Fibroblast of lung (primary cell): Measurements from ENCODE around the gene TOP3A. TPM values are rescaled to one million over a fixed set of nuclear protein-coding genes. Genes with fewer than 3 reads are reported as not detected.
A peak's percentile ranks its signal among the peaks of the same experiment; 100 is the strongest.

ENCODE experiments used
- DNase-seq, 2 donors: peaks; one replicate each; pipeline versions ENCODE4 v3.0.0 to v3.0.0-alpha.2; 2010; ENCODE audit warnings: low read depth in 2 of 2
- H2AFZ ChIP-seq: 2 replicates; pipeline ENCODE4 v1.5.1; 2012; ENCODE audit warnings: low read length, control low read depth, inconsistent platforms
- H3K27ac ChIP-seq: 2 replicates; pipeline ENCODE4 v1.5.1; 2011; ENCODE audit warnings: low read length, control low read depth; ENCODE audit not compliant: insufficient read depth
- H3K27me3 ChIP-seq: 2 replicates; pipeline ENCODE4 v1.5.1; 2011; ENCODE audit warnings: mild to moderate bottlenecking, low read length; ENCODE audit not compliant: control insufficient read depth, insufficient read depth
- H3K36me3 ChIP-seq: 2 replicates; pipeline ENCODE4 v1.5.1; 2011; ENCODE audit warnings: low read length; ENCODE audit not compliant: control insufficient read depth, insufficient read depth
- H3K4me1 ChIP-seq: 2 replicates; pipeline ENCODE4 v1.5.1; 2011; ENCODE audit warnings: low read length; ENCODE audit not compliant: control insufficient read depth, insufficient read depth; ENCODE audit errors: extremely low read depth
- H3K4me2 ChIP-seq: 2 replicates; pipeline ENCODE4 v1.5.1; 2011; ENCODE audit warnings: low read length, control low read depth; ENCODE audit not compliant: insufficient read depth; ENCODE audit errors: extremely low read depth
- H3K4me3 ChIP-seq, 4 experiments: fragments of 200-600 bp in 1 of 4; sonication (generic) in 1 of 4; replicated peaks in 1 of 4; 2 replicates each; pipeline ENCODE4 v1.5.1; 2011 to 2016; ENCODE audit warnings: low read length in 4 of 4, low read depth in 3 of 4, mild to moderate bottlenecking in 3 of 4, control low read depth in 2 of 4, inconsistent platforms in 1 of 4, mixed read lengths in 1 of 4; ENCODE audit not compliant: insufficient read depth in 1 of 4; ENCODE audit errors: control extremely low read depth in 1 of 4
- H3K79me2 ChIP-seq: 2 replicates; pipeline ENCODE4 v1.5.1; 2012; ENCODE audit warnings: mild to moderate bottlenecking, low read length, inconsistent platforms; ENCODE audit not compliant: control insufficient read depth, insufficient read depth
- H3K9ac ChIP-seq: 2 replicates; pipeline ENCODE4 v1.5.1; 2011; ENCODE audit warnings: mild to moderate bottlenecking, low read length, control low read depth; ENCODE audit not compliant: insufficient read depth
- H3K9me3 ChIP-seq: 2 replicates; pipeline ENCODE4 v1.5.1; 2012; ENCODE audit warnings: low read depth, low read length; ENCODE audit not compliant: control insufficient read depth, insufficient read depth
- H4K20me1 ChIP-seq: 2 replicates; pipeline ENCODE4 v1.5.1; 2011; ENCODE audit warnings: low read length; ENCODE audit not compliant: control insufficient read depth, insufficient read depth; ENCODE audit errors: extremely low read depth
- CTCF ChIP-seq, 2 donors: IDR thresholded peaks in 1 of 2; conservative IDR thresholded peaks in 1 of 2; 1 replicate in 1 of 2; 2 replicates in 1 of 2; pipeline ENCODE4 v1.5.1; 2011 to 2012; ENCODE audit warnings: low read length in 2 of 2, control low read depth in 1 of 2, inconsistent platforms in 1 of 2, low read depth in 1 of 2, mild to moderate bottlenecking in 1 of 2
- EZH2 ChIP-seq: IDR thresholded peaks from 2 replicates; pipeline ENCODE4 v1.5.1; 2012; ENCODE audit warnings: low read length, control low read depth, mild to moderate bottlenecking; ENCODE audit errors: missing control alignments
- polyA plus RNA-seq, 2 donors: library from polyadenylated mRNA; depleted of rRNA in 1 of 2; stranded (reverse) in 1 of 2; unstranded in 1 of 2; fragments of >200 nt; gene quantifications; 2 replicates each; pipeline ENCODE4 v1.2.1, GENCODE V29; 2011 to 2012; ENCODE audit warnings: missing spikeins in 1 of 2
- total RNA-seq: library from RNA; depleted of rRNA; stranded (reverse); fragments of >200 nt; gene quantifications from 2 replicates; pipeline ENCODE4 v1.2.1, GENCODE V29; 2014

TOP3A gene
- total and polyA plus RNA-seq, 2 donors (not counting 1 experiment from before 2014, with no cell fraction given): 12.7 to 16.5 TPM

- DNase-seq: peak in 1 of 2 donors; percentile 33
These were observed 67.7 kb downstream of the TOP3A start for GRCh38 chr17:18246880-18247612.

GRCh38 chr17:18246109-18246725, 68.6 kb downstream of the TOP3A start:
- Histone ChIP-seq H3K27me3 (no peaks in the 10 kb centered on the region), H2AFZ (no peak overlapping the region), H3K27ac (no peak overlapping the region), H3K79me2 (no peaks in the 10 kb centered on the region), H3K4me3 (no peak overlapping the region), H3K36me3 (peaks cover 56% of the 10 kb centered on the region), H3K9ac (no peak overlapping the region), H3K9me3 (no peaks in the 10 kb centered on the region), H3K4me2 (no peak overlapping the region), H4K20me1 (no peaks in the 10 kb centered on the region), H3K4me1 (no peaks in the 10 kb centered on the region)
- no peak for TF ChIP-seq EZH2
- no peak for TF ChIP-seq CTCF (conservative IDR thresholded peaks at IDR 0.05 in 1 of 2, IDR thresholded peaks at IDR 0.05 in 1 of 2; ENCODE audit: low read depth in 1 of 2, low read length in 2 of 2)
- no peak for DNase-seq

More at GRCh38 chr17:18246880-18247612, 67.7 kb downstream of the TOP3A start:
- H3K9me3 ChIP-seq: no peaks in the 10 kb centered on the region
- no peak overlapping the region for H3K9ac ChIP-seq
- H3K4me1 ChIP-seq: no peaks in the 10 kb centered on the region
- no peak for TF ChIP-seq CTCF (conservative IDR thresholded peaks at IDR 0.05 in 1 of 2, IDR thresholded peaks at IDR 0.05 in 1 of 2; ENCODE audit: low read depth in 1 of 2, low read length in 2 of 2)
- no peak for TF ChIP-seq EZH2
- no peaks in the 10 kb centered on the region for H3K79me2 ChIP-seq
- H3K27me3 ChIP-seq: no peaks in the 10 kb centered on the region
- no peak overlapping the region for H3K4me2 ChIP-seq
- H3K27ac ChIP-seq: no peak overlapping the region
- no peaks in the 10 kb centered on the region for H4K20me1 ChIP-seq
- H3K4me3 ChIP-seq: no peak overlapping the region
- H2AFZ ChIP-seq: no peak overlapping the region
- peaks cover 62% of the 10 kb centered on the region for H3K36me3 ChIP-seq

- Histone ChIP-seq H4K20me1 (no peaks in the 10 kb centered on the region), H3K4me3 (no peak overlapping the region), H3K9me3 (no peaks in the 10 kb centered on the region), H2AFZ (no peak overlapping the region), H3K4me2 (no peak overlapping the region), H3K27ac (no peak overlapping the region), H3K27me3 (no peaks in the 10 kb centered on the region), H3K36me3 (peaks cover 51% of the 10 kb centered on the region), H3K4me1 (no peaks in the 10 kb centered on the region), H3K79me2 (no peaks in the 10 kb centered on the region), H3K9ac (no peak overlapping the region)
- no peak for DNase-seq
- no peak for TF ChIP-seq CTCF (conservative IDR thresholded peaks at IDR 0.05 in 1 of 2, IDR thresholded peaks at IDR 0.05 in 1 of 2; ENCODE audit: low read depth in 1 of 2, low read length in 2 of 2)
- TF ChIP-seq EZH2: no peak
These were observed 69.6 kb downstream of the TOP3A start for GRCh38 chr17:18245038-18245776.
